ENCODE results near the gene ARSB. TPM values are rescaled to one million over a fixed set of nuclear protein-coding genes. Genes with fewer than 3 reads are reported as not detected.

The ARSB gene
- total and polyA plus RNA-seq, 9 of the 15 experiments (the other 6 are each of a cell fraction or from before 2014, with no cell fraction given): 0.52 to 4.6 (median 2.4) TPM

- no peaks in the 10 kb centered on the region for H3K9me3 ChIP-seq (replicated peaks; ENCODE audit: control insufficient read depth, insufficient read depth, low read depth, low read length)
Observed at GRCh38 chr5:78808380-78808779, 176.7 kb downstream of the ARSB start.

More at GRCh38 chr5:78808380-78808779, 176.7 kb downstream of the ARSB start:
- POLR2A ChIA-PET: interaction anchor here (0.7 kb wide), 1 partner anchor 9 kb away, joined by 3 read pairs; no protein-coding TSS in a partner anchor
- CTCF ChIA-PET (ENCODE audit: low intra/inter-chr PET ratio): no interaction called here
- FAIRE-seq: no peak
- 20% methylated on average over 6 of the region's 6 CpGs for WGBS (ENCODE audit: insufficient coverage, low coverage, missing lambda C conversion rate)
- no peak for ATAC-seq
- Histone ChIP-seq H3K4me1 (replicated peaks in 1 of 2; ENCODE audit: control insufficient read depth in 2 of 2, insufficient read depth in 2 of 2, low read length in 2 of 2) (peaks cover 0 to 2% of the 10 kb centered on the region in 2 experiments; a peak in 3 of 5 replicates), H3K27me3 (ENCODE audit: control insufficient read depth in 2 of 2, insufficient read depth in 2 of 2, low read length in 2 of 2) (peaks cover 6 to 14% of the 10 kb centered on the region in 2 experiments), H4K20me1 (replicated peaks; ENCODE audit: control insufficient read depth, insufficient read depth, low read length) (no peaks in the 10 kb centered on the region), H3K9ac (ENCODE audit: insufficient read depth in 1 of 2, low read depth in 2 of 2, low read length in 2 of 2) (no peak overlapping the region), H3K4me2 (ENCODE audit: insufficient read depth, low read length) (no peak overlapping the region), H3K27ac (ENCODE audit: extremely low read depth, low read depth, low read length) (no peak overlapping the region), H3K4me3 (no peak overlapping the region), H3K79me2 (ENCODE audit: control insufficient read depth, insufficient read depth, low read length) (no peaks in the 10 kb centered on the region), H3K9me1 (ENCODE audit: control insufficient read depth, insufficient read depth, low read length) (no peaks in the 10 kb centered on the region), H3K36me3 (ENCODE audit: control insufficient read depth, insufficient read depth, low read length) (no peaks in the 10 kb centered on the region), H2AFZ (ENCODE audit: low read depth, low read length) (no peak overlapping the region)
- in situ Hi-C loops (cut with MboI): no loop called here
- intact Hi-C loops (cut with micrococcal nuclease): no loop called here
- DNase-seq (ENCODE audit: extremely low read depth in 1 of 4, low spot score in 3 of 4): no peak
- BruUV-seq (replicated peaks): no TSS peak
- TF ChIP-seq ZNF24 (IDR thresholded peaks at IDR 0.05) (no peak), UBTF (IDR thresholded peaks at IDR 0.05; ENCODE audit: borderline replicate concordance in 1 of 2, low read depth in 2 of 2, low read length in 2 of 2) (no peak), GTF2B (IDR thresholded peaks at IDR 0.05; ENCODE audit: extremely low read depth, insufficient read length) (no peak)

Measured in K562 (cell line).